ENCODE results near the gene HNF4A.
"Not testable (repeated sequence)": the region's sequence is repeated elsewhere in the genome, so short reads cannot be mapped to it uniquely, and the experiment has no call there.

Gene HNF4A

GRCh38 chr20:44471481-44471882, 116.0 kb downstream of the HNF4A start:
- no peak for DNase-seq (ENCODE audit: low read depth)

GRCh38 chr20:44472283-44472682, 116.8 kb downstream of the HNF4A start:
- not testable (repeated sequence) for DNase-seq (ENCODE audit: low read depth)

GRCh38 chr20:44475372-44475693, 119.8 kb downstream of the HNF4A start:
- DNase-seq (ENCODE audit: low read depth), result no peak

GRCh38 chr20:44475694-44476560, 120.4 kb downstream of the HNF4A start, which contains the start of gene TTPAL:
Gene TTPAL, plus strand, starts transcription at chr20:44475874. Its CDS starts 4,126 bp downstream, at chr20:44480000.
- peak; percentile 93 for DNase-seq (ENCODE audit: low read depth)

GRCh38 chr20:44477151-44477550, 121.7 kb downstream of the HNF4A start:
- DNase-seq (ENCODE audit: low read depth), result no peak

GRCh38 chr20:44478206-44478605, 122.7 kb downstream of the HNF4A start:
- no peak for DNase-seq (ENCODE audit: low read depth)

GRCh38 chr20:44479643-44480042, 124.1 kb downstream of the HNF4A start:
- DNase-seq (ENCODE audit: low read depth), result no peak

- DNase-seq (ENCODE audit: low read depth), result no peak
Measured at GRCh38 chr20:44480097-44480496, 124.6 kb downstream of the HNF4A start.

- no peak for DNase-seq (ENCODE audit: low read depth)
Measured at GRCh38 chr20:44481719-44482416, 126.4 kb downstream of the HNF4A start.

- no peak for DNase-seq (ENCODE audit: low read depth)
Measured at GRCh38 chr20:44483112-44483511, 127.6 kb downstream of the HNF4A start.

Measured in activated T-cell treated with anti-CD3 and anti-CD28 coated beads for 48 hours (primary cell).